ENCODE results near the gene SIGLEC5.

DNA sequence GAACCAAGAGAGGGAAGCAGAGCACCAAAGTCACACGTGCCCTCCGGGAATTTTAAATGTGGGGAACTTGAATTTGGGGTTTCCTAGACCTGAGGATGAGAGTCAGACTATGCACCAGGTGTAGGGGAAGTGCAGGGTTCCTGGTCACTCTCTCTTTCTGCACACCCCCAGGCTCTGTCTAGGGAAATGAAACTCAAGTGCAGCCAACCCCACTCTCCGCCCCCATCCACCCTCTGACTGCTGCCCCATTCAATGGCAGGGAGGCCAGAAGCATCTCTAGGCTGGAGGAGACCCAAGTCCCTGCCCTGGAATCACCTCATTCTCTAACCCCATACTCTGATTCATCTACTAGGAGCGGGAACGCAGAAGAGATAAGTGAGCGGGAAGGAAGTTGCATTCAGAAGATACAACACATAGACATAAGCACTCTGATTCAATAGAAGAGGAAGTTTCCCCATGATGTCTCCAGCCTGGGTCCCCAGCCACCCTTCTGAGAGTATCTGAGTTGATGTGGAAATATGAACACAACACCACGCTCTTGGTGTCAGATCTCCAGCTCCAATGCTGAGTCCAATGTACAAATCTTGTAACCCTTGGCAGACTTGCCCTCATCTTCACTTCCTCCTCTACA, 21.1 kb upstream of the SIGLEC5 start:
- TF ChIP-seq, protein P1, sequence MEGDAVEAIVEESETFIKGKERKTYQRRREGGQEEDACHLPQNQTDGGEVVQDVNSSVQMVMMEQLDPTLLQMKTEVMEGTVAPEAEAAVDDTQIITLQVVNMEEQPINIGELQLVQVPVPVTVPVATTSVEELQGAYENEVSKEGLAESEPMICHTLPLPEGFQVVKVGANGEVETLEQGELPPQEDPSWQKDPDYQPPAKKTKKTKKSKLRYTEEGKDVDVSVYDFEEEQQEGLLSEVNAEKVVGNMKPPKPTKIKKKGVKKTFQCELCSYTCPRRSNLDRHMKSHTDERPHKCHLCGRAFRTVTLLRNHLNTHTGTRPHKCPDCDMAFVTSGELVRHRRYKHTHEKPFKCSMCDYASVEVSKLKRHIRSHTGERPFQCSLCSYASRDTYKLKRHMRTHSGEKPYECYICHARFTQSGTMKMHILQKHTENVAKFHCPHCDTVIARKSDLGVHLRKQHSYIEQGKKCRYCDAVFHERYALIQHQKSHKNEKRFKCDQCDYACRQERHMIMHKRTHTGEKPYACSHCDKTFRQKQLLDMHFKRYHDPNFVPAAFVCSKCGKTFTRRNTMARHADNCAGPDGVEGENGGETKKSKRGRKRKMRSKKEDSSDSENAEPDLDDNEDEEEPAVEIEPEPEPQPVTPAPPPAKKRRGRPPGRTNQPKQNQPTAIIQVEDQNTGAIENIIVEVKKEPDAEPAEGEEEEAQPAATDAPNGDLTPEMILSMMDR (IDR thresholded peaks at IDR 0.05; ENCODE audit: low read depth, low read length, missing input control), result no peak
- TF ChIP-seq, protein P2, sequence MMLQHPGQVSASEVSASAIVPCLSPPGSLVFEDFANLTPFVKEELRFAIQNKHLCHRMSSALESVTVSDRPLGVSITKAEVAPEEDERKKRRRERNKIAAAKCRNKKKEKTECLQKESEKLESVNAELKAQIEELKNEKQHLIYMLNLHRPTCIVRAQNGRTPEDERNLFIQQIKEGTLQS (IDR thresholded peaks at IDR 0.05), result no peak
- no peak for TF ChIP-seq TAF1 (conservative IDR thresholded peaks at IDR 0.05)
- no peak for TF ChIP-seq YY1 (IDR thresholded peaks at IDR 0.05)
- TF ChIP-seq JUND (IDR thresholded peaks at IDR 0.05), result no peak
- no peak for TF ChIP-seq FOXA1 (IDR thresholded peaks at IDR 0.05)
- TF ChIP-seq EGR1 (IDR thresholded peaks at IDR 0.05; ENCODE audit: low read depth in 2 of 2), result no peak
- TF ChIP-seq SP1 (IDR thresholded peaks at IDR 0.05), result no peak
